Gastroesophageal sphincter (tissue), 3 donors: ENCODE measurements around the gene MTRF1.

ENCODE experiments used
- CTCF ChIP-seq, 4 experiments: fragments of 200-600 bp in 2 of 4; fragments of 450-650 bp in 2 of 4; sonication (generic) in 1 of 4; IDR thresholded peaks; one replicate each; pipeline ENCODE4 v1.5.1; 2017 to 2019; ENCODE audit warnings: antibody characterized with exemption in 4 of 4, mild to moderate bottlenecking in 2 of 4, moderate library complexity in 2 of 4
- EP300 ChIP-seq: sonication (generic); formaldehyde crosslinking; IDR thresholded peaks from one replicate; pipeline ENCODE4 v1.6.1; 2017; ENCODE audit warnings: antibody characterized with exemption, mild to moderate bottlenecking
- POLR2A ChIP-seq, 2 donors: fragments of 450-650 bp; IDR thresholded peaks; one replicate each; pipeline ENCODE4 v1.6.1; 2017; ENCODE audit warnings: antibody characterized with exemption in 2 of 2, mild to moderate bottlenecking in 2 of 2, moderate library complexity in 1 of 2

DNA sequence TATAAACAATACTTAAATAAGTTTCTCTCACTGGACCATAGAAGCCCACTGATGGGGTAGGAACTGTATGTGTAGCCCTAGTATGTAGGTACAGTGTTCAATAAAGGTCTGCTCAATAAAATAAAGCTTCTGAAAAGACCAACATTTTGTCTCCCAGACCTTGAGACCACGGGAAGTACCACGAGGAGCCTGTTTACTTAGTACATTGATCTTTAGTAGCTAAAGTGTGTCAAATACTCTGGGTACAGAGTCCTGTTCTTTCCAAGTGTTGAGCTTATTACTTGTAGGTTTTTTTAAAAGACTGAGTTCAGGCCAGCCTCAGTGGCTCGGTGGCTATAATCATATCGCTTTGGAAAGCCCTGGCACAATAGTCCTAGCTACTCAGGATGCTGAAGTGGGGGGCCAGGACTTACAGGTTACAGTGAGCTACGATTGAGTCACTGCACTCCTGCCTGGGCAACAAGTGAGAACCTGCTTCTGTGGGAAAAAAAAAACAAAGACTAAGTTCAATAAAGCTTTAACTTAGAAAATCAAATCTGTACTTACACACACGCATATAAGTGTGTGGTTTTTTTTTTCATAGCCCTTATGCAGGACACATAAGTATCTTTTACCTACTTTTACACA is 3.4 kb downstream of the MTRF1 start:
- no peak for TF ChIP-seq CTCF (IDR thresholded peaks at IDR 0.05)
- no peak for TF ChIP-seq POLR2A (IDR thresholded peaks at IDR 0.05)
- no peak for TF ChIP-seq EP300
